Panc1 (cell line): ENCODE results near the gene ARMS2. TPM values are rescaled to one million over a fixed set of nuclear protein-coding genes. Genes with fewer than 3 reads are reported as not detected.

Experiments
- ATAC-seq: fragments of 200-7000 bp; cut with Tn5 transposase; 2 replicates; pipeline ENCODE4 v1.9.1; 2020; ENCODE audit warnings: mild to moderate bottlenecking, moderate library complexity
- BruUV-seq: library from RNA; stranded (reverse); fragments of 400-500 nt; replicated peaks from 2 replicates; lab custom pipeline; 2021; lab: Mats Ljungman, UMichigan
- CTCF ChIA-PET: fragments of 300-600 bp; sonication (Branson Sonifier 250); formaldehyde crosslinking; loops from one replicate; lab custom pipeline; 2022; ENCODE audit warnings: antibody characterized with exemption; lab: Charles Lee
- POLR2A ChIA-PET: fragments of 300-600 bp; sonication (Branson Sonifier 250); formaldehyde crosslinking; loops from one replicate; lab custom pipeline; 2022; ENCODE audit warnings: antibody characterized with exemption; lab: Charles Lee
- DNase-seq: peaks from one replicate; pipeline ENCODE4 v3.0.0-alpha.2; 2010; ENCODE audit warnings: low read depth, low spot score
- H3K27ac ChIP-seq: 2 replicates; pipeline ENCODE4 v1.5.1; 2011; ENCODE audit warnings: mild to moderate bottlenecking, low read length, inconsistent platforms
- H3K27me3 ChIP-seq: fragments of 200-500 bp; sonication (Bioruptor generic); 2 replicates; pipeline ENCODE4 v1.6.0; 2014; ENCODE audit warnings: low read length, inconsistent platforms; ENCODE audit not compliant: control insufficient read depth, insufficient read depth
- H3K36me3 ChIP-seq: fragments of 200-500 bp; sonication (Bioruptor generic); 2 replicates; pipeline ENCODE4 v1.5.1; 2014; ENCODE audit warnings: inconsistent platforms, mild to moderate bottlenecking, low read length, moderate library complexity; ENCODE audit not compliant: control insufficient read depth, insufficient read depth
- H3K4me1 ChIP-seq: 2 replicates; pipeline ENCODE4 v1.5.1; 2011; ENCODE audit warnings: inconsistent platforms, mild to moderate bottlenecking, low read length, moderate library complexity; ENCODE audit not compliant: control insufficient read depth, insufficient read depth
- H3K4me3 ChIP-seq, 2 experiments: 2 replicates each; pipeline ENCODE4 v1.5.1; 2011 to 2012; ENCODE audit warnings: low read depth in 2 of 2, low read length in 2 of 2, mild to moderate bottlenecking in 2 of 2, inconsistent platforms in 1 of 2, moderate library complexity in 1 of 2
- H3K9me3 ChIP-seq: fragments of 200-500 bp; sonication (Bioruptor generic); 2 replicates; pipeline ENCODE4 v1.5.1; 2014; ENCODE audit warnings: low read depth, mild to moderate bottlenecking, inconsistent platforms, low read length, moderate library complexity; ENCODE audit not compliant: control insufficient read depth, insufficient read depth
- CTCF ChIP-seq: fragments of 450-650 bp; IDR thresholded peaks from 2 replicates; pipeline ENCODE4 v1.5.1; 2017; ENCODE audit warnings: mild to moderate bottlenecking
- POLR2AphosphoS5 ChIP-seq: IDR thresholded peaks from 2 replicates; pipeline ENCODE4 v1.6.1; 2012; ENCODE audit warnings: mild to moderate bottlenecking, low read depth, low read length, moderate library complexity
- SIN3A ChIP-seq: IDR thresholded peaks from 2 replicates; pipeline ENCODE4 v1.6.1; 2012; ENCODE audit warnings: low read depth, mild to moderate bottlenecking, low read length, moderate library complexity, borderline replicate concordance; ENCODE audit not compliant: insufficient read depth
- TCF7L2 ChIP-seq: IDR thresholded peaks from 2 replicates; pipeline ENCODE4 v1.6.1; 2011; ENCODE audit warnings: mild to moderate bottlenecking, low read depth, low read length, inconsistent platforms
- in situ Hi-C: cut with HindIII; loops from 2 replicates; pipeline ENCODE4 v1.10.0; 2016; ENCODE audit warnings: low sequenced_read_pairs, low pct_unique_long_range_greater_than_20kb
- intact Hi-C: fragments of 100-400 bp; cut with micrococcal nuclease; formaldehyde crosslinking; loops from one replicate; pipeline ENCODE4 v1.10.0; 2022; ENCODE audit not compliant: unreplicated experiment
- total RNA-seq: library from RNA; stranded (reverse); gene quantifications from one replicate; pipeline ENCODE4 v1.2.1, GENCODE V29; 2021; ENCODE audit not compliant: unreplicated experiment
- TF ChIP-seq, protein P1 (sequence below), 2 experiments: IDR thresholded peaks; 2 replicates each; pipeline ENCODE4 v1.6.1; 2011 to 2012; ENCODE audit warnings: low read depth in 2 of 2, control low read depth in 1 of 2, low read length in 1 of 2, mild to moderate bottlenecking in 1 of 2, moderate library complexity in 1 of 2; ENCODE audit not compliant: insufficient read depth in 1 of 2

ARMS2 gene
- total RNA-seq, 1 experiment from 2014 or later: not detected

GRCh38 chr10:122474131-122474818 lies 19.8 kb downstream of the ARMS2 start:
- TF ChIP-seq POLR2AphosphoS5 (no peak), TCF7L2 (no peak), SIN3A (no peak), CTCF (no peak)
- TF ChIP-seq, protein P1, sequence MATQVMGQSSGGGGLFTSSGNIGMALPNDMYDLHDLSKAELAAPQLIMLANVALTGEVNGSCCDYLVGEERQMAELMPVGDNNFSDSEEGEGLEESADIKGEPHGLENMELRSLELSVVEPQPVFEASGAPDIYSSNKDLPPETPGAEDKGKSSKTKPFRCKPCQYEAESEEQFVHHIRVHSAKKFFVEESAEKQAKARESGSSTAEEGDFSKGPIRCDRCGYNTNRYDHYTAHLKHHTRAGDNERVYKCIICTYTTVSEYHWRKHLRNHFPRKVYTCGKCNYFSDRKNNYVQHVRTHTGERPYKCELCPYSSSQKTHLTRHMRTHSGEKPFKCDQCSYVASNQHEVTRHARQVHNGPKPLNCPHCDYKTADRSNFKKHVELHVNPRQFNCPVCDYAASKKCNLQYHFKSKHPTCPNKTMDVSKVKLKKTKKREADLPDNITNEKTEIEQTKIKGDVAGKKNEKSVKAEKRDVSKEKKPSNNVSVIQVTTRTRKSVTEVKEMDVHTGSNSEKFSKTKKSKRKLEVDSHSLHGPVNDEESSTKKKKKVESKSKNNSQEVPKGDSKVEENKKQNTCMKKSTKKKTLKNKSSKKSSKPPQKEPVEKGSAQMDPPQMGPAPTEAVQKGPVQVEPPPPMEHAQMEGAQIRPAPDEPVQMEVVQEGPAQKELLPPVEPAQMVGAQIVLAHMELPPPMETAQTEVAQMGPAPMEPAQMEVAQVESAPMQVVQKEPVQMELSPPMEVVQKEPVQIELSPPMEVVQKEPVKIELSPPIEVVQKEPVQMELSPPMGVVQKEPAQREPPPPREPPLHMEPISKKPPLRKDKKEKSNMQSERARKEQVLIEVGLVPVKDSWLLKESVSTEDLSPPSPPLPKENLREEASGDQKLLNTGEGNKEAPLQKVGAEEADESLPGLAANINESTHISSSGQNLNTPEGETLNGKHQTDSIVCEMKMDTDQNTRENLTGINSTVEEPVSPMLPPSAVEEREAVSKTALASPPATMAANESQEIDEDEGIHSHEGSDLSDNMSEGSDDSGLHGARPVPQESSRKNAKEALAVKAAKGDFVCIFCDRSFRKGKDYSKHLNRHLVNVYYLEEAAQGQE (IDR thresholded peaks at IDR 0.05; ENCODE audit: insufficient read depth in 1 of 2, low read depth in 2 of 2, low read length in 1 of 2): no peak
- Histone ChIP-seq H3K9me3 (no peaks in the 10 kb centered on the region), H3K4me1 (peaks cover under 1% of the 10 kb centered on the region; the same call in 1 of the 2 replicates), H3K27me3 (no peaks in the 10 kb centered on the region; the same call in 1 of the 2 replicates), H3K27ac (no peak overlapping the region), H3K4me3 (no peak overlapping the region), H3K36me3 (no peaks in the 10 kb centered on the region)
- ChIA-PET CTCF (no interaction called here), POLR2A (no interaction called here)
- ATAC-seq (no peak), DNase-seq (no peak)
- in situ Hi-C loops (no loop called here), intact Hi-C loops (no loop called here)
- no TSS peak for BruUV-seq

DNA sequence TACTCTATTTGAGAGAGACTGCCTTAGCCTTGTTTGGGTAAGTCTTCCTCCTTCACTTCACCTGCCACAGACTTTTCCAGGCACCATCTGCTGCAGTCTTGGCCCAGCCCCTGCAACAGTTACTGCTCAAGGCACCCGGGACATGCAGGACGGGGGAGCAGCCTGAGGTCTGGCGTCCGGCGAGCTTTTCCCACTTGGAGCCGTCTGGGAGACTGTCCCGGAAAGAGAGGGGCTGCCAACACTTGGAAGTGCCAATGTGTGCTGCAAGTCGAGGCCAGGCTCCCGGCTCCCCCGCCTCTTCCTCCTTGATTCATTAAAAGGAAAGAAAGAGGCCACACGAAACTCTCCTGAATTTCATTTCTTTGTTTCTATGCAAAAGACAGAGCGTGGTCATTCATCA lies 20.6 kb downstream of the ARMS2 start:
- no peak overlapping the region for H3K27ac ChIP-seq
- no peak overlapping the region for H3K4me3 ChIP-seq
- H3K27me3 ChIP-seq: no peaks in the 10 kb centered on the region; the same call in 1 of the 2 replicates
- ChIA-PET POLR2A (no interaction called here), CTCF (no interaction called here)
- ATAC-seq (peak; percentile 33; the same call in 1 of the 2 replicates), DNase-seq (no peak)
- TF ChIP-seq, protein P1 (IDR thresholded peaks at IDR 0.05; ENCODE audit: insufficient read depth in 1 of 2, low read depth in 2 of 2, low read length in 1 of 2): no peak
- TF ChIP-seq CTCF: no peak
- TF ChIP-seq SIN3A: no peak
- TF ChIP-seq POLR2AphosphoS5: no peak
- no peak for TF ChIP-seq TCF7L2
- H3K9me3 ChIP-seq: no peaks in the 10 kb centered on the region
- in situ Hi-C loops: no loop called here
- intact Hi-C loops: no loop called here
- BruUV-seq: no TSS peak
- H3K4me1 ChIP-seq: no peaks in the 10 kb centered on the region
- H3K36me3 ChIP-seq: no peaks in the 10 kb centered on the region
